Epithelial cell of prostate (primary cell): ENCODE results near the gene TNS4.

Experiments used
- DNase-seq: peaks from one replicate; pipeline ENCODE4 v3.0.0-alpha.2; 2011; ENCODE audit warnings: low read depth, low spot score
- H3K27ac ChIP-seq: fragments of 450-650 bp; 2 replicates; pipeline ENCODE4 v1.5.1; 2017; ENCODE audit warnings: mild to moderate bottlenecking

Gene TNS4

DNA sequence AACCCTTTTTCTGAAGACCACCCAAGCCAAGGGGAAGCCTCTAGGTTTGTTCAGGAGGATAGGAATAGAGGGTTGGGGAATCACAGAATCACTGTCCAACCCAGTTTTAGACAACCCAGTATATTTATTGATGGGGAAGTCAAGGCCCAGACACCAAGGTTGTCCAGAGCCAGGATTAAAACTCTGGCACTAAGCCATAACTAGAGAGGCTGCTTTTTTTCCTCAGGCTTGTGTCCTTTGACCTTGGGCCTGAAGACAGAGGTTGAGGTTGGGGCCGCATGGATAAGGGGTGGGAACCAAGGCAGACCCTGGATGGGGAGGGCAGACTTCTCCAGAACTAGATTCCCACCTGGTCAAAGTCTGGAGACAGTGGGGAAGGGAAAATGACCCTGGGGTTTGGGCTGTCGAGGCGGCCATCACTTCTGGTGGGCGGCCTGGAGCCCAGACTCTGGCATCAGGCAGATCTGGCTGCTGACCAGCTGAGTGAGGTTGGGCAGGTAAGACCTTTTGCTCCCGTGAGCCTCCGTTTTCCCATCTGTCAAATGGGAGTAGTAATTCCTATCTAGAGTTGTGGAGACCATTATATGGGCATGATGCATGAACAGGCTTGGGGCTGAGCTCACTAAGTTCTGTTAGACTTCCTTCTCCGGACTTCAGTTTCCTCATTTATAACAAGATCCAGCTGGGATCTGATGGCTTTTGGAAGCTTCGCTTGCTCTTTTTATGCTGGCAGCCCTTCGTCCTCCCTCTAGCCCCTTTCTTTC lies 40.3 kb downstream of the TNS4 start:
- no peak for DNase-seq
- no peak overlapping the region for H3K27ac ChIP-seq

DNA sequence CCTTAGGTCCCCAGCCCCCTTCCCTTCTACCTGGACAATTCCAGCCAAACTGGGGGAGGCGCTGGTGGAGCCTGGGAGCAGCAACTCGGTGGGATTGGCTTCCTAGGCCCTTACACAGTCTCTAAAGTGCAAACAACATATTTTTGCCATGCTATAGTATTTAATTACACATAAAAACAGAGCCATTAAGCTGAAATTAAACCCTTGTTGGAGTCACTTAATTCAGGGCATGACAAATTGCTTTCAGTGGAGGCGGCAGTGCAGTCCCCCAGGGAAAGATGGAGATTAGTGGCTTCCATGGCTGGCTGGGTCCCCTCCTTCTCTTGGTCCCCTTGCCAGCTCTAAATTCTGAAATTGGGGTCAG lies 40.8 kb downstream of the TNS4 start:
- no peak overlapping the region for H3K27ac ChIP-seq
- no peak for DNase-seq

DNA sequence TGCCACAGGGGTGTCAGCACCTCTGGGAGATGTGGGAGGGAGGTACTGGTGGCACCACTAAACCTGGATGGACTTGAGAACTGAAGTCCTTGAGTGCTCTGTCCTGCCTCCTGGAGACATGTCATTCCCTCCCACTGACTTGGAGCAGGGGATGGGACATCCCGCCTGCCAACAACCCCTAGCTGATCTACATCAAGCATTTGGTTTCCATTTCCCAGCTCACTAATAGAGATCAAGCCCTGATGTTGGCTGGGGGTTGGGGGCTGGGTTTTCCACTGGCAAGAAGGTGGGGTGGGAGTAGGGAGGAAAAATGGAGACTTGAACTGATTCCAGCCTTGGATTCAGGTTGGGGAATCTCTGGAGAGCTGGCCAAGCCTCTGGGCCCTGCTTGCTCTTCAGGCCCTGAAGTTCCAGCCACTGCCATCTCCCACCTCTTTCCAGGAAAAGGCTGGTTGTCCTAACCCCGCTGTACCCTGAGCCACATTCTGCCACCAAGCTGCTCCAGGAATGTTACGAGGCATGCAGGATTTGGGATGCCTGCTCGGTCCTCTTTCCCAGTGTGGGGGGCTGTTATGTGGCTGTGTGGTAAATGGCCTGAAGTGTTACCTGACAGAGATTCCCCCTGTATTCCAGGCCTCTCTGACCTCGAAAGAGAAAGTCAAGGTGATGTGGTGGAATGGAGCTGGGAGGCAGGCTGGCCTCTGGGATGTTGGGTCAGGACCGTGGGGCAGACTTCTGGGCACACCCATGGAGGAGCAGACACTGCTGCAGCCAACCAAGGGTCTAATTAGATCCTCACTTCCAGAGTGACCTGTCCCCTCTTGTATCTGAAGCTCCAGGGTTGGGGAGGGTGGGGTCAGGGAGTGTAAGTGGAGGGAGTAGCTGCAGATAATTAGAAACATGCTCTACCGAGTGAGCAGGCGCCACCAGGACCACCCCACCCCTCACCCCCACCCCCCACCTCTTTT lies 41.5 kb downstream of the TNS4 start:
- H3K27ac ChIP-seq, result no peak overlapping the region
- no peak for DNase-seq

DNA sequence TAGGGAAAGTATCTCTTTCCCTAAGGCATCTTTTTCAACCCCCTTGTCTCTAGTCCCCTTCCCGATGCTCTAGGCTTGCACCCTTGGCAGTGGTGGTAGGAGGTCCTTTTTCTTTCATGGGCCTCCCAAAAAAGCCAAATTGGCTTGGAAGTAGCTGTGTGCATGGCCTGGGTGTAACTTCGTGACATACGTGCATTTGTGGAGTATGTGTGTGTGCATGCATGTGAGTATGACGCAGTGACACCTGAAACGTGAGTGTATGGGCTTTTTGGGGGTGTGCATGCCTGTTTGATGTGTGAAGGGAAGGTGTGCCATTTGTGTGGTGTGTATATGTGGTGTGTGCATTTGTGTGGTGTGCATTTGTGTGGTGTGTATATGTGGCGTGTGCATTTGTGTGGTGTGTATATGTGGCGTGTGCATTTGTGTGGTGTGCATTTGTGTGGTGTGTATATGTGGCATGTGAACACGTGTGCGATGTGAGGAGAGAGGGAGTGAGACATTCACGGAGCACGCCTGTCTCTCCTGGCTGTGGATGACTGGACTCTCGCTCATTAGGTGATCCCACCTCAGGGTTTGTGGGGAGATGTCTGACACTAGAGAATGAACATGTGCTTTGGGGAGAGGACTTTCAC lies 42.5 kb downstream of the TNS4 start:
- H3K27ac ChIP-seq, result no peak overlapping the region
- no peak for DNase-seq

DNA sequence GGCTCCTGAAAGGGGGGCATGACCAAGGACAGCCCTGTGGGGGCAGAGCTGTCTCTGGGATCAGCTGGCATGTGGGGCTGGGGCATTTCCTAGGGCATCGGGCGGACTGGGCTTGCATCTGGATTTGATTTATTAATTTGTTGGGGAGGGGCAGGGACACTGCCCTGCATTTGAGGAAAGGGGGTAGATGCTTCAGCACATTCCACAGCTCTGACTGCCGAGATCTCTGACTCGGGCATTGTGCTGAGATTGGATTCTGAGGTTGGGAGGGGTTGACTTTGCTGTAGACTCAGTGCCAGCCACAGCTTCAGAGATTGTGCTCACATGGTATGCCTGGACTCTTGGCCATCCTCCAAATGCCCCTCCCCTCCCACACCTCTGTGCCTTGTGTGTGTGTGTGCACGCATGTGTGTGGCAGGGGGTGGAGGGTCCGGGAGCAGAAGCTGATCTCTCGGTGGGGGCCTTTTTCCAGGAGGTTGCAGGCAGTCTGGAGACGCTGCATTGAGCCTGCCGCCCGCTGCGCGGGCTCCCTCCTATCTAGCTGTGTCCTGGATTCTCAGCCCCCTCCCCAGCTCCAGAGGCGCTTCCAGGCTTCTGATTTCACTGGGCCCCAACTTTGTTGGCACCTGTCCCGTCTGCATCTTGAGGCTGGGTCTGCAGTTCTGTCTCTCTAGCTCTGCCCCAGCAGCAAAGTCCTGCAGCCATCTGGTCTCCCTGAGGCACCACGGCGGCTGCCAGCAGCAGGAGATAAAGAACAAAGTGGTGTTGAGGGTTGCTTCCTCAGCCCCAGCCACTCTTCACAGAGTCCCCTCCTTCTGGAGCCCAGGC lies 43.2 kb downstream of the TNS4 start:
- no peak for DNase-seq

DNA sequence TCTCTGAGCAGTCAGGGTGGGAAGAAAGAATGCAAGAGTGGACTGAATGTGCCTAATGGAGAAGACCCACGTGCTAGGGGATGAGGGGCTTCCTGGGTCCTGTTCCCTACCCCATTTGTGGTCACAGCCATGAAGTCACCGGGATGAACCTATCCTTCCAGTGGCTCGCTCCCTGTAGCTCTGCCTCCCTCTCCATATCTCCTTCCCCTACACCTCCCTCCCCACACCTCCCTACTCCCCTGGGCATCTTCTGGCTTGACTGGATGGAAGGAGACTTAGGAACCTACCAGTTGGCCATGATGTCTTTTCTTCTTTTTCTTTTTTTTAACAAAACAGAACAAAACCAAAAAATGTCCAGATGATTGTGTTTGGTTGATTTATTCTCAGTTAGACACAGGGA lies 44.1 kb downstream of the TNS4 start:
- no peak for DNase-seq
- H3K27ac ChIP-seq, result no peak overlapping the region

More for the DNA sequence above, 43.2 kb downstream of the TNS4 start:
- no peak overlapping the region for H3K27ac ChIP-seq

DNA sequence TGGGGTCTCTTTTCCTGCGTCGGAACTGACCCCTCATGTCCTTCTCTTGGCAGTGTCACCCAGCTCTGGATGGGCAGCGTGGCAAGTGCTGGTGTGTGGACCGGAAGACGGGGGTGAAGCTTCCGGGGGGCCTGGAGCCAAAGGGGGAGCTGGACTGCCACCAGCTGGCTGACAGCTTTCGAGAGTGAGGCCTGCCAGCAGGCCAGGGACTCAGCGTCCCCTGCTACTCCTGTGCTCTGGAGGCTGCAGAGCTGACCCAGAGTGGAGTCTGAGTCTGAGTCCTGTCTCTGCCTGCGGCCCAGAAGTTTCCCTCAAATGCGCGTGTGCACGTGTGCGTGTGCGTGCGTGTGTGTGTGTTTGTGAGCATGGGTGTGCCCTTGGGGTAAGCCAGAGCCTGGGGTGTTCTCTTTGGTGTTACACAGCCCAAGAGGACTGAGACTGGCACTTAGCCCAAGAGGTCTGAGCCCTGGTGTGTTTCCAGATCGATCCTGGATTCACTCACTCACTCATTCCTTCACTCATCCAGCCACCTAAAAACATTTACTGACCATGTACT lies 44.9 kb downstream of the TNS4 start:
- no peak for DNase-seq
- H3K27ac ChIP-seq, result no peak overlapping the region

DNA sequence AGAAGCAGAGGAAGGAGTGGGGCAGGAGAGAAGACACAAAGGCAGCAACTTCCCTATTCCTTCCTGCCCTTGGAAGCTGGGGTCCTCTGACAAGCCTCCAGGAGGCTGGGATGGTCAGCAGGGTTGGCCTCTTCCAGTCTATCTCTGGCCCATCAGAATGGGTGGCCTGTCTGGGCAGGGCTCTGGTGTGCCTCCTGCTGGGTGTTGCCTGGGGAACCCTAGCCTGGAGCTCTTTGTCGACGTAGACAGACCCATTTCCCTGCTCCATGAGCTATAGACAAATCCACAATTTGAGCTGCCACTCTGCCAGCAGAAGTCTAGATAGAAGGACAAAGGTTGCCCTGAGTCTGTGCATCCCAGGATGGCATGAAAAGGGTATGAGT lies 46.8 kb downstream of the TNS4 start:
- H3K27ac ChIP-seq, result no peak overlapping the region
- no peak for DNase-seq

DNA sequence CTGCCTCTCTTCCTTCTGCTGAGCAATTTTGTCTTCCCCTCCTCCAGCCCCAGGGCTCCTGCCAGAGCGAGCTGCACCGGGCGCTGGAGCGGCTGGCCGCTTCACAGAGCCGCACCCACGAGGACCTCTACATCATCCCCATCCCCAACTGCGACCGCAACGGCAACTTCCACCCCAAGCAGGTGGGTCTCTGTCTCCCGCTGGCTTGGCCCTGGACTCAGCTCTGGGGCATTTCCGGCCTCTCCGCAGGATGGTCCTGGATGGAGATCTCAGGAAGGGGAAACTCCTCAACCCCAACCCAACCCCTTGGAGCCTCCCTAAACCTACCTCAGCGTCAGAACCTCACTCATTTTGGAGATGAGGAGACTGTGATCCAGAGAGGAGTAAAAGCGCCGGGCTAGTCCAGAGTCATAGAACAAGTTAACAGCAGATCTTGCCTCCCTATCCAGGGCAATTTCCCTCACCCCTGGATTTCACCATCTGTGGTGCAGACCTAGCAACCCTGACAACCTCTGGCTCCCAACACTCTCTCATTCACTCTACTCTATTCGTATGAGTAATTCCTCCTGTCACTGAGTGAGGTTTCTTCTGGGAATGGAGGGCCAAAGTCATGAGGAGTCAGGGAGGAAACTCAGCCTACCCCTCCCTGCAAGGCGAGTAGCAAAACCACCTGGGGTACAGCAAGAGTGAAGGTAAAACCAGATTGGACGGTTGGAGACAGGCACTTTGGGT lies 47.4 kb downstream of the TNS4 start:
- H3K27ac ChIP-seq, result no peak overlapping the region
- DNase-seq, result no peak

DNA sequence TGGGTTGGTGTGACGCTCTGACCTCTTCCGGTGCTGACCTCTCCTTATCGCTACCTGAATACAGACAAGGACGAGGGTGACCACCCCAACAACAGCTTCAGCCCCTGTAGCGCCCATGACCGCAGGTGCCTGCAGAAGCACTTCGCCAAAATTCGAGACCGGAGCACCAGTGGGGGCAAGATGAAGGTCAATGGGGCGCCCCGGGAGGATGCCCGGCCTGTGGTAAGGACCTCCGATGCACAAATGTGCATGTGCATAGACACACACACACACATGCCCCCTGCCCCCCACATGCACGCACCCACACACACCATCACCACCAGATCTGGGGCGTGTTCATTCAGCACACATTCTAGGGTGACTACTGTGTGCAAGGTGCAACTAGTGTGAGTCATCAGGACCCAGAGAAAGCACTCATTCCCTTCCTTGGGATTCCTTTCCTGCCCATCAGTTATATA lies 48.5 kb downstream of the TNS4 start:
- no peak overlapping the region for H3K27ac ChIP-seq
- DNase-seq, result no peak

DNA sequence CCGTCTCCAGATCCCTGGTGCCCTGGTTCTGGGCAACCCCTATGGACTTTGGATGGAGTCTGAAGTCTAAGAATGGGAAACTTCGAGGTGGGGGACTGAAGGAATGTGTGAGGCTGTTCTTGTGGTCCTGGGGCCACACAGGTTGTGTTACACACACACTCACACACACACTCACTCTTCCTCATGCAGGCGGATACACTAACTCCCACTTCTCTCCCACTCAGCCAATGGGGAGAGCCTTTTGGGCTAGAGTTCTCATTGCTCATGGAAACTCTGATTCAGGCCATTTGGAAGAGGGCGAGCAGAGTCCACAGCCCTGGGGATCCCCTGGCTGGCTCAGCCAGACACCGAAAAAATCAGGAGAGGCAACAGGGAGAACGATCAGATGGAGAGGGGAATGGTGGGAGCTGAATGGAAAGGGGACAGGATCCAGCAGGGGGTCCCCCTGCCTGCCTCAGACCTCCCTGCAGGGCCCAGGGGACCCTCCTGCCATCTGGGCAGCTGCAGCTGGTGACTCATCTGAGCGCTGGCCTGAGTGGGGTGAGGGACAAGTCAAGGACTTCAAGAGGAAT lies 49.1 kb downstream of the TNS4 start:
- H3K27ac ChIP-seq, result no peak overlapping the region
- DNase-seq, result no peak

DNA sequence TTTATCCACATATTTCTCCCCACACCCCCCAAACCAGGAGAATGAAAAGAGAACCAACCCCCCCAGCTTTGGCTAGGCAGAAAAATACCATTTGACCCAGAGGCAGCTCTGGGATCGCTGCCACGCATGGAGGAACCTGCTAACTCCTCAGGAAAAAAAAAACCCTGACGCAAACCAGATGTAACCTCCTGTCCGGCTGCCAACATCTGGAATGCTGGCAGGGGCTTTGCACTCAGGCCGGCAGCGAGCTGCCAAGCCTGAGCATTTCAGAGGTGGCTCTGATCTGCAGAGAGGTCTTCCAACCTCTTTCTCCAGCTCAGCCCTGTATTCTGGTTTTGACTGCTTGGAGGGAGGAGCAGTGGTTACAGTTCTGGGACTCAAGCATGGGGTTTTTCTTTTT lies 50.0 kb downstream of the TNS4 start:
- H3K27ac ChIP-seq, result peak overlapping the region; percentile 5
- DNase-seq, result no peak

DNA sequence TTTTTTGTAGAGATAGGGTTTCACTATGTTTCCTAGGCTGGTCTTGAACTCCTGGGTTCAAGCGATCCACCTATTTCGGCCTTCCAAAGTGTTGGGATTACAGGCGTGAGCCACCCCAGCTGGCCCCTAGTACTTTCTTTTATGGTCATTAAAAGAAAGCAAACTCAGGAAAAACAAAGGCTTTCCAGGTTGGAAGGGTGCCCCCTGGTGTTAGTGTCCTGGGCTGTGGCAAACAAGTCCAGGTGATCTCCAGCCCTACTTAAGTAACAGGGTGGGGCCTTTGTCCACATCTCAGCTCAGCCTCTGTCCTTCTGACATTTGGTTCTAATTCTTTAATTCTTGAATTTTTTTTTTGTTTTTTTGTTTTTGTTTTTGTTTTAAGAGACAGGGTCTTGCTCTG lies 51.2 kb downstream of the TNS4 start:
- no peak for DNase-seq
- H3K27ac ChIP-seq, result no peak overlapping the region

DNA sequence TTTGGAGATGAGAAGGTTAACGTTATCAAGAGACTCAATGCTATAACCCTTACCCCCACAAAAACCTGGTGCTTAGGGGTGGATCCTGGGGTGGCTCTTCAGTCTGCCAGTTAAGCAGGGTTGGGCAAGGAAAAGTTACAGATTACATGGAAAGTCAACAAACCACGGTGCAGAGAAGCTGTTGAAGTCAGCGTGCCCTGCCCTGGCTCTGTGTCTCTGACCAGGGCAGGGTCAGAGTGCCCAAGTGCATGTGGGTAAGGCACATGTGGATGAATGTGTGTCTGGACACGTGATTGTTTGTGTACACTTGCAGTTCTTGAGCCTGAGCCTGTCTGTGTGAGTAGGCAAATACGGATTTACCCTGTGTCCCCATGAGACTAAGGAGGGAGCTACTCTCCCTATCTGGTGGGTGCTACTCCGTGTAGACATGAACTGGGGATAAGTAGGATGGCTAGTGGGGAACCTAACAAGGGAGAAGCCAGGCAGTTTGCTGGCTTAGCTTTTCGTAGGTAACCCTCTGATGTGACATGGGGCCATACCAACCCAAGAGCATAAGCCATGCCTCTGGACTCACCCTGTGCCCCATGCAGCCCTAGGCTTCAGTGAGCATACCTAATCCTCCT lies 52.7 kb downstream of the TNS4 start:
- peak overlapping the region; percentile 24 for H3K27ac ChIP-seq
- no peak for DNase-seq

DNA sequence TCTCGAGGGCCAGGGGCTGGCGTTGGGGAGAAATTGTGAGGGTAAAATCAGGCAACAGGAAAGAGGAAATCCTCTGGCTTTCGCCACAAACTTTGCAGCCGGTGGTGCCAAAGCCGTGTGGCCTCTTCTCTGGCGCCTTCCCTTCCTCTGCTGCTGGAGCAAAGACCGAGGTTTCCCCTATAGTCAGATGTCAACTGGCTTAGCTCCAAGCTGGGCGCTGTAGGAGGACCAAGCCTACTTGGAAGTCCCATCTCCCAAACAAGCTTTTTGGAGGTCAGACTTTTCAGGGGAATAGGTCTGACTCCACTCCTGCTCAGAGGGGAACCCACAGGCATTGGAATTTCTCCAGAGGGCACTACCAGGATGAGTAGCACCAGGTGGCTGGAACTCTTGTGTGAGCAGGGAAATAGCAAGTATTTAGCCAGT lies 53.2 kb downstream of the TNS4 start:
- H3K27ac ChIP-seq, result peak overlapping the region; percentile 24
- DNase-seq, result no peak

DNA sequence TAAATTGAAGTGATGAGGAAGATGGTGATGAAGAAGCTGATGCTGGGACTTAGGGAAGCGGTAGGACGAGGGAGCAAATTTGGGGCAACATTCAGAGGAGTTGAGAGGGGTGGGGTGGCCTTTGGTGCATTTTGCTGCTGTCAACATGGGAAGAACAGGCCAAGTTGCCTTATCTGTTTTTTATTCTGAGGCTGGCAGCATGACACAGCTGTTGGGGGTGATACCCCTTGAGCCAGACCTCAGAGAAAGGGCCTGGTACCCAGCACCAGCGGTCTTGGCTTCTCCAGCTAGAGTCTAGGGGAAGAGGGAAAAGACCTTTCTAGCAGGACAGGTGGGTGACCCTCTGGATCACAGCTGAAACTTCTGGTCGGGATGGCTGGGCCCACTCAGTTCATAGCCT lies 53.6 kb downstream of the TNS4 start:
- H3K27ac ChIP-seq, result no peak overlapping the region
- no peak for DNase-seq

DNA sequence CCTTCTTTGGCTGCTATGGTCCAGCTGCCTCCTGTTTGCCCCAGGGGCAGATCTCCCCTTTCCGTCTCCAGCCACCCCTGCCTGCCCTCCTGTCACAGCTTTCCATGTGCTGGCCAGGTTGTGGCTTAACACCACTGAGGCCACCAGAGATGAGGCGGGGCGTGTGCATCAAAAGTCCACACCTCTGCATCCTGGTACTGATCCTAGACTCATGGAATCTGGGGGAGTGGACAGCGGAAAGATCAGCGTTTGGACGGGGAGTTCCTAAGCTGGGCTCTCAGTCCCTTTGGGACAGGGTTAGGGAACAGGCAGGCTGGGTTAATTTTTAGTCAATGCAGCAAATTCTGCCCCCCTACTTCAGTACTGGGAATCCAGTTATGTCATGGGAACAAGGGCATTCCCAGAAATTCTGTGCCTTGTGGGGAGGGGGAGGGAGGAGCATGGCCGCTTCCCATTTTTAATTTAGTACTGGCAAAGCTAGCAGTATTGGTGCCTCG lies 54.2 kb downstream of the TNS4 start:
- DNase-seq, result no peak

More for the DNA sequence above, 54.2 kb downstream of the TNS4 start:
- H3K27ac ChIP-seq, result no peak overlapping the region
